Keratinocyte (primary cell): ENCODE results near the gene ATF6.

Source experiments
- EZH2 ChIP-seq: IDR thresholded peaks from one replicate; pipeline ENCODE4 v1.6.1; 2012; ENCODE audit warnings: inconsistent platforms, mild to moderate bottlenecking, low read length, moderate library complexity
- TF ChIP-seq, protein P1 (sequence below), 3 experiments: IDR thresholded peaks in 1 of 3; conservative IDR thresholded peaks in 1 of 3; optimal IDR thresholded peaks in 1 of 3; 2 replicates in 2 of 3; 3 replicates in 1 of 3; pipeline versions ENCODE3 to v1.5.1; 2011; ENCODE audit warnings: low read length in 3 of 3, mild to moderate bottlenecking in 3 of 3, moderate library complexity in 2 of 3, control low read depth in 1 of 3, inconsistent platforms in 1 of 3; ENCODE audit not compliant: insufficient read depth in 2 of 3; ENCODE audit errors: extremely low read depth in 1 of 3

- TF ChIP-seq, protein P1, sequence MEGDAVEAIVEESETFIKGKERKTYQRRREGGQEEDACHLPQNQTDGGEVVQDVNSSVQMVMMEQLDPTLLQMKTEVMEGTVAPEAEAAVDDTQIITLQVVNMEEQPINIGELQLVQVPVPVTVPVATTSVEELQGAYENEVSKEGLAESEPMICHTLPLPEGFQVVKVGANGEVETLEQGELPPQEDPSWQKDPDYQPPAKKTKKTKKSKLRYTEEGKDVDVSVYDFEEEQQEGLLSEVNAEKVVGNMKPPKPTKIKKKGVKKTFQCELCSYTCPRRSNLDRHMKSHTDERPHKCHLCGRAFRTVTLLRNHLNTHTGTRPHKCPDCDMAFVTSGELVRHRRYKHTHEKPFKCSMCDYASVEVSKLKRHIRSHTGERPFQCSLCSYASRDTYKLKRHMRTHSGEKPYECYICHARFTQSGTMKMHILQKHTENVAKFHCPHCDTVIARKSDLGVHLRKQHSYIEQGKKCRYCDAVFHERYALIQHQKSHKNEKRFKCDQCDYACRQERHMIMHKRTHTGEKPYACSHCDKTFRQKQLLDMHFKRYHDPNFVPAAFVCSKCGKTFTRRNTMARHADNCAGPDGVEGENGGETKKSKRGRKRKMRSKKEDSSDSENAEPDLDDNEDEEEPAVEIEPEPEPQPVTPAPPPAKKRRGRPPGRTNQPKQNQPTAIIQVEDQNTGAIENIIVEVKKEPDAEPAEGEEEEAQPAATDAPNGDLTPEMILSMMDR (optimal IDR thresholded peaks at IDR 0.05 in 1 of 3, IDR thresholded peaks at IDR 0.05 in 1 of 3, conservative IDR thresholded peaks at IDR 0.05 in 1 of 3; ENCODE audit: extremely low read depth in 1 of 3, insufficient read depth in 2 of 3, low read length in 3 of 3): no peak
- TF ChIP-seq EZH2: no peak
Measured at GRCh38 chr1:161817176-161817730, 51.1 kb downstream of the ATF6 start.
